Caco-2 (cell line): ENCODE measurements around the gene KLF16. TPM values are rescaled to one million over a fixed set of nuclear protein-coding genes. Genes with fewer than 3 reads are reported as not detected.

Experiments
- BruUV-seq: library from RNA; stranded (reverse); fragments of 400-500 nt; replicated peaks from 2 replicates; lab custom pipeline; 2021; lab: Mats Ljungman, UMichigan
- CTCF ChIA-PET: fragments of 300-600 bp; sonication (Branson Sonifier 250); formaldehyde crosslinking; loops from one replicate; lab custom pipeline; 2022; ENCODE audit warnings: antibody characterized with exemption; lab: Charles Lee
- POLR2A ChIA-PET: fragments of 300-600 bp; sonication (Branson Sonifier 250); formaldehyde crosslinking; loops from one replicate; lab custom pipeline; 2022; ENCODE audit warnings: antibody characterized with exemption; lab: Charles Lee
- DNase-seq, 2 experiments: peaks; one replicate each; pipeline versions ENCODE4 v3.0.0 to v3.0.0-alpha.2; 2020 to 2022
- H3K27me3 ChIP-seq: replicated peaks from 2 replicates; pipeline ENCODE4 v1.6.0; 2011; ENCODE audit warnings: low read length; ENCODE audit not compliant: control insufficient read depth, insufficient read depth
- H3K36me3 ChIP-seq: 2 replicates; pipeline ENCODE4 v1.5.1; 2011; ENCODE audit warnings: low read length; ENCODE audit not compliant: control insufficient read depth, insufficient read depth
- H3K4me1 ChIP-seq: fragments of 250-450 bp; sonication (Bioruptor Pico); 2 replicates; pipeline ENCODE4 v1.5.1; 2020; ENCODE audit warnings: mild to moderate bottlenecking
- H3K4me3 ChIP-seq: 2 replicates; pipeline ENCODE4 v1.5.1; 2011; ENCODE audit warnings: low read depth, mild to moderate bottlenecking, control low read depth, low read length
- H3K9me3 ChIP-seq: fragments of 250-450 bp; sonication (Bioruptor Pico); 2 replicates; pipeline ENCODE4 v1.5.1; 2020; ENCODE audit warnings: mild to moderate bottlenecking, moderate library complexity
- H3K27ac Mint-ChIP-seq: one replicate; pipeline ENCODE4 v1.8.0; 2022; ENCODE audit warnings: mixed read lengths; ENCODE audit not compliant: unreplicated experiment
- H3K27me3 Mint-ChIP-seq: one replicate; pipeline ENCODE4 v1.8.0; 2022; ENCODE audit warnings: mixed read lengths; ENCODE audit not compliant: insufficient read depth, unreplicated experiment
- H3K36me3 Mint-ChIP-seq: one replicate; pipeline ENCODE4 v1.8.0; 2022; ENCODE audit warnings: mild to moderate bottlenecking, mixed read lengths; ENCODE audit not compliant: insufficient read depth, unreplicated experiment
- H3K4me1 Mint-ChIP-seq: one replicate; pipeline ENCODE4 v1.8.0; 2022; ENCODE audit warnings: low read depth, mixed read lengths; ENCODE audit not compliant: unreplicated experiment
- H3K4me3 Mint-ChIP-seq: one replicate; pipeline ENCODE4 v1.8.0; 2022; ENCODE audit warnings: mild to moderate bottlenecking, moderate library complexity, mixed read lengths; ENCODE audit not compliant: unreplicated experiment
- H3K9me3 Mint-ChIP-seq: one replicate; pipeline ENCODE4 v1.8.0; 2022; ENCODE audit warnings: mixed read lengths; ENCODE audit not compliant: unreplicated experiment
- CTCF ChIP-seq, 2 experiments: fragments of 200-600 bp in 1 of 2; IDR thresholded peaks; 1 replicate in 1 of 2; 2 replicates in 1 of 2; pipeline versions ENCODE4 v1.5.1 to v1.8.0; 2011 to 2022; ENCODE audit warnings: antibody characterized with exemption in 1 of 2, control low read depth in 1 of 2, inconsistent platforms in 1 of 2, low read depth in 1 of 2, low read length in 1 of 2, mild to moderate bottlenecking in 1 of 2, moderate library complexity in 1 of 2; ENCODE audit not compliant: insufficient read depth in 1 of 2, severe bottlenecking in 1 of 2, unreplicated experiment in 1 of 2
- intact Hi-C: fragments of 100-400 bp; cut with micrococcal nuclease; formaldehyde crosslinking; loops from one replicate; pipeline ENCODE4 v1.10.0; 2022; ENCODE audit not compliant: unreplicated experiment
- total RNA-seq: library from RNA; stranded (reverse); gene quantifications from 2 replicates; pipeline ENCODE4 v1.2.3, GENCODE V29; 2022

KLF16 gene
- total RNA-seq, 1 experiment from 2014 or later = 26.8 TPM

- Mint-ChIP-seq H3K4me1 (peaks cover 8% of the 10 kb centered on the region), H3K27me3 (no peaks in the 10 kb centered on the region), H3K9me3 (no peaks in the 10 kb centered on the region), H3K27ac (no peak overlapping the region), H3K4me3 (no peak overlapping the region), H3K36me3 (peaks cover 26% of the 10 kb centered on the region)
- no peaks in the 10 kb centered on the region for H3K9me3 ChIP-seq
- no peak for TF ChIP-seq CTCF (IDR thresholded peaks at IDR 0.05; ENCODE audit: insufficient read depth in 1 of 2, low read depth in 1 of 2, low read length in 1 of 2, severe bottlenecking in 1 of 2, unreplicated experiment in 1 of 2)
- no peaks in the 10 kb centered on the region for H3K27me3 ChIP-seq
- POLR2A ChIA-PET = no interaction called here
- peaks cover 10% of the 10 kb centered on the region for H3K4me1 ChIP-seq
- no peaks in the 10 kb centered on the region; the same call in 1 of the 2 replicates for H3K36me3 ChIP-seq
- intact Hi-C loops = no loop called here
- no peak for DNase-seq
- no TSS peak for BruUV-seq
- CTCF ChIA-PET = no interaction called here
- no peak overlapping the region for H3K4me3 ChIP-seq
These were observed 7.8 kb upstream of the KLF16 start for GRCh38 chr19:1871140-1871597.

GRCh38 chr19:1868971-1869370 lies 5.6 kb upstream of the KLF16 start:
- no peak for DNase-seq
- Histone ChIP-seq H3K27me3 (no peaks in the 10 kb centered on the region), H3K4me3 (no peak overlapping the region), H3K36me3 (no peaks in the 10 kb centered on the region; the same call in 1 of the 2 replicates), H3K4me1 (peaks cover 10% of the 10 kb centered on the region), H3K9me3 (no peaks in the 10 kb centered on the region)
- H3K27me3 Mint-ChIP-seq = no peaks in the 10 kb centered on the region
- no peaks in the 10 kb centered on the region for H3K9me3 Mint-ChIP-seq
- no peak for TF ChIP-seq CTCF (IDR thresholded peaks at IDR 0.05; ENCODE audit: insufficient read depth in 1 of 2, low read depth in 1 of 2, low read length in 1 of 2, severe bottlenecking in 1 of 2, unreplicated experiment in 1 of 2)
- peaks cover 3% of the 10 kb centered on the region for H3K4me1 Mint-ChIP-seq
- peaks cover 15% of the 10 kb centered on the region for H3K36me3 Mint-ChIP-seq
- ChIA-PET POLR2A (no interaction called here), CTCF (no interaction called here)
- H3K4me3 Mint-ChIP-seq = no peak overlapping the region
- H3K27ac Mint-ChIP-seq = no peak overlapping the region
- no TSS peak for BruUV-seq
- intact Hi-C loops = no loop called here

GRCh38 chr19:1867349-1867724 lies 4.0 kb upstream of the KLF16 start:
- H3K27me3 ChIP-seq = no peaks in the 10 kb centered on the region
- Mint-ChIP-seq H3K27ac (no peak overlapping the region), H3K4me1 (no peaks in the 10 kb centered on the region), H3K27me3 (no peaks in the 10 kb centered on the region), H3K36me3 (peaks cover 10% of the 10 kb centered on the region), H3K4me3 (no peak overlapping the region), H3K9me3 (no peaks in the 10 kb centered on the region)
- intact Hi-C loops = no loop called here
- no peak for TF ChIP-seq CTCF (IDR thresholded peaks at IDR 0.05; ENCODE audit: insufficient read depth in 1 of 2, low read depth in 1 of 2, low read length in 1 of 2, severe bottlenecking in 1 of 2, unreplicated experiment in 1 of 2)
- BruUV-seq = no TSS peak
- POLR2A ChIA-PET = no interaction called here
- peaks cover 5% of the 10 kb centered on the region; the same call in 1 of the 2 replicates for H3K4me1 ChIP-seq
- CTCF ChIA-PET = no interaction called here
- H3K9me3 ChIP-seq = no peaks in the 10 kb centered on the region
- no peaks in the 10 kb centered on the region; the same call in 1 of the 2 replicates for H3K36me3 ChIP-seq
- no peak overlapping the region for H3K4me3 ChIP-seq
- no peak for DNase-seq
